Measurements from ENCODE around the gene MCC. TPM values are rescaled to one million over a fixed set of nuclear protein-coding genes. Genes with fewer than 3 reads are reported as not detected.

Gene MCC
- total RNA-seq, 1 donor from 2014 or later: 22.7 TPM

- DNase-seq (ENCODE audit: low spot score): no peak
- Mint-ChIP-seq H3K27me3 (ENCODE audit: unreplicated experiment) (no peaks in the 10 kb centered on the region), H3K27ac (ENCODE audit: unreplicated experiment) (no peak overlapping the region), H3K9me3 (ENCODE audit: unreplicated experiment) (no peaks in the 10 kb centered on the region), H3K36me3 (ENCODE audit: low read depth, unreplicated experiment) (no peaks in the 10 kb centered on the region), H3K4me3 (ENCODE audit: unreplicated experiment) (no peak overlapping the region), H3K4me1 (ENCODE audit: unreplicated experiment) (peaks cover 14% of the 10 kb centered on the region)
- TF ChIP-seq CTCF (IDR thresholded peaks at IDR 0.05; ENCODE audit: unreplicated experiment): no peak
Measured at GRCh38 chr5:113183694-113184093, 304.6 kb downstream of the MCC start.

GRCh38 chr5:113182658-113183344 is 305.5 kb downstream of the MCC start:
- H3K4me1 Mint-ChIP-seq (ENCODE audit: unreplicated experiment): peaks cover 14% of the 10 kb centered on the region

GRCh38 chr5:113181853-113182490 is 306.3 kb downstream of the MCC start:
- Mint-ChIP-seq H3K4me1 (ENCODE audit: unreplicated experiment) (peaks cover 12% of the 10 kb centered on the region), H3K36me3 (ENCODE audit: low read depth, unreplicated experiment) (no peaks in the 10 kb centered on the region), H3K27ac (ENCODE audit: unreplicated experiment) (no peak overlapping the region), H3K9me3 (ENCODE audit: unreplicated experiment) (no peaks in the 10 kb centered on the region), H3K4me3 (ENCODE audit: unreplicated experiment) (no peak overlapping the region), H3K27me3 (ENCODE audit: unreplicated experiment) (peaks cover 4% of the 10 kb centered on the region)
- no peak for DNase-seq (ENCODE audit: low spot score)
- TF ChIP-seq CTCF (IDR thresholded peaks at IDR 0.05; ENCODE audit: unreplicated experiment): no peak

More at GRCh38 chr5:113182658-113183344, 305.5 kb downstream of the MCC start:
- Mint-ChIP-seq H3K27me3 (ENCODE audit: unreplicated experiment) (peaks cover 3% of the 10 kb centered on the region), H3K9me3 (ENCODE audit: unreplicated experiment) (no peaks in the 10 kb centered on the region), H3K36me3 (ENCODE audit: low read depth, unreplicated experiment) (no peaks in the 10 kb centered on the region), H3K4me3 (ENCODE audit: unreplicated experiment) (no peak overlapping the region), H3K27ac (ENCODE audit: unreplicated experiment) (no peak overlapping the region)
- TF ChIP-seq CTCF (IDR thresholded peaks at IDR 0.05; ENCODE audit: unreplicated experiment): no peak
- DNase-seq (ENCODE audit: low spot score): no peak

- Mint-ChIP-seq H3K27me3 (ENCODE audit: unreplicated experiment) (peaks cover 4% of the 10 kb centered on the region), H3K4me3 (ENCODE audit: unreplicated experiment) (no peak overlapping the region), H3K4me1 (ENCODE audit: unreplicated experiment) (peaks cover 11% of the 10 kb centered on the region), H3K27ac (ENCODE audit: unreplicated experiment) (no peak overlapping the region), H3K9me3 (ENCODE audit: unreplicated experiment) (no peaks in the 10 kb centered on the region), H3K36me3 (ENCODE audit: low read depth, unreplicated experiment) (no peaks in the 10 kb centered on the region)
- no peak for DNase-seq (ENCODE audit: low spot score)
- no peak for TF ChIP-seq CTCF (IDR thresholded peaks at IDR 0.05; ENCODE audit: unreplicated experiment)
Measured at GRCh38 chr5:113181409-113181808, 306.8 kb downstream of the MCC start.

GRCh38 chr5:113179156-113179555 is 309.1 kb downstream of the MCC start:
- no peaks in the 10 kb centered on the region for H3K9me3 Mint-ChIP-seq (ENCODE audit: unreplicated experiment)
- H3K4me3 Mint-ChIP-seq (ENCODE audit: unreplicated experiment): no peak overlapping the region
- no peaks in the 10 kb centered on the region for H3K36me3 Mint-ChIP-seq (ENCODE audit: low read depth, unreplicated experiment)
- peaks cover 4% of the 10 kb centered on the region for H3K27me3 Mint-ChIP-seq (ENCODE audit: unreplicated experiment)
- H3K4me1 Mint-ChIP-seq (ENCODE audit: unreplicated experiment): peaks cover 3% of the 10 kb centered on the region
- no peak for DNase-seq (ENCODE audit: low spot score)
- H3K27ac Mint-ChIP-seq (ENCODE audit: unreplicated experiment): no peak overlapping the region
- no peak for TF ChIP-seq CTCF (IDR thresholded peaks at IDR 0.05; ENCODE audit: unreplicated experiment)

All from endothelial cell (in vitro differentiated cells).